Stimulated activated naive CD4-positive, alpha-beta T cell (primary cell): ENCODE data around the gene GRAMD2B.

Experiments
- DNase-seq, 6 experiments: peaks; one replicate each; lab custom pipeline; 2025; lab: John Stamatoyannopoulos, UW

The GRAMD2B gene

DNA sequence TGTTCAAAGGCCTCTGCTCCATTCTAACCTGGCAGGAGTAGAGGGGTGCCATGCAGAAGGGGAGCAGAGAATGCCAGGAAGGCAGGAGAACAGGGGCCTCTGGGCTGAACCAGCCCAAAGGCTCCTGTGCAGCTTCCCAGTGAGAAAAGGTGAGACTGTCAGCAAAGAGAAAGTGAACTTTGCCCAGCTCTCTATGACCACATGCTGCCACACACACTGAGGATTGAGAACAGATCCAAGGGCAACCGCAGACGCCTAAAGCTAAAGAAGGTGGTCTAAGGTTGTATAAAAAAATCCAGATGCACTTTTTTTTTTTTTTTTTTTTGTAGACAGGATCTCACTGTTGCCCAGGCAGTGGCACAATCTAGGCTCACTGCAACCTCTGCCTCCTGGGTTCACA is 120.5 kb downstream of the GRAMD2B start:
- no peak for DNase-seq
